Prostate gland (tissue), 2 donors: ENCODE data around the gene FRMD3.

Source experiments
- POLR2AphosphoS5 ChIP-seq: sonication (generic); formaldehyde crosslinking; IDR thresholded peaks from one replicate; pipeline ENCODE4 v1.6.1; 2017; ENCODE audit warnings: antibody characterized with exemption
- TF ChIP-seq, protein P1 (sequence below), 4 experiments: fragments of 200-600 bp in 2 of 4; fragments of 450-650 bp in 2 of 4; sonication (generic) in 2 of 4; IDR thresholded peaks; 1 replicate in 3 of 4; 2 replicates in 1 of 4; pipeline ENCODE4 v1.5.1; 2016 to 2019; ENCODE audit warnings: antibody characterized with exemption in 4 of 4, mild to moderate bottlenecking in 2 of 4, moderate library complexity in 2 of 4

DNA sequence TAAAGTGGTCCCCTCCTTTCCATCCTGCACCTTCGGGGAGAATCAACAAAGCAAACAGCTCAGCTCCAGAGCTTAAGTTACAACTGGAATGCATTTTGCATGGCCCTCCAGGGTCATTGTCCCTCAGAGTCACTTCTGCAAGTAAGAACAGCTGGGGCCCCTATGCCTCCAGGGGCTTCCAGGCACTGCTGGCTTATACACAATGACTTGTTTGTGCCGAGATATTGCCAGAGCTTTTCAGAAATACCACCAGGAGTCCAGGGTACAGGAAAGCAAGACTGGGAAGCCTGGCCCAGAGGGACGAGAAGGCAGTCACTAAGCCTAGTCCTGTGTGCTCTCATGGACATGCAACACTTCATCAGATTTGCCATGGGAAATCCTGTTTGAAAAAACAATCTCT is 11.3 kb downstream of the FRMD3 start:
- no peak for TF ChIP-seq POLR2AphosphoS5
- TF ChIP-seq, protein P1, sequence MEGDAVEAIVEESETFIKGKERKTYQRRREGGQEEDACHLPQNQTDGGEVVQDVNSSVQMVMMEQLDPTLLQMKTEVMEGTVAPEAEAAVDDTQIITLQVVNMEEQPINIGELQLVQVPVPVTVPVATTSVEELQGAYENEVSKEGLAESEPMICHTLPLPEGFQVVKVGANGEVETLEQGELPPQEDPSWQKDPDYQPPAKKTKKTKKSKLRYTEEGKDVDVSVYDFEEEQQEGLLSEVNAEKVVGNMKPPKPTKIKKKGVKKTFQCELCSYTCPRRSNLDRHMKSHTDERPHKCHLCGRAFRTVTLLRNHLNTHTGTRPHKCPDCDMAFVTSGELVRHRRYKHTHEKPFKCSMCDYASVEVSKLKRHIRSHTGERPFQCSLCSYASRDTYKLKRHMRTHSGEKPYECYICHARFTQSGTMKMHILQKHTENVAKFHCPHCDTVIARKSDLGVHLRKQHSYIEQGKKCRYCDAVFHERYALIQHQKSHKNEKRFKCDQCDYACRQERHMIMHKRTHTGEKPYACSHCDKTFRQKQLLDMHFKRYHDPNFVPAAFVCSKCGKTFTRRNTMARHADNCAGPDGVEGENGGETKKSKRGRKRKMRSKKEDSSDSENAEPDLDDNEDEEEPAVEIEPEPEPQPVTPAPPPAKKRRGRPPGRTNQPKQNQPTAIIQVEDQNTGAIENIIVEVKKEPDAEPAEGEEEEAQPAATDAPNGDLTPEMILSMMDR (IDR thresholded peaks at IDR 0.05), result no peak
